IPS DF 6.9 (cell line): ENCODE measurements around the gene ASIP.
"Not testable (repeated sequence)": the region's sequence is repeated elsewhere in the genome, so short reads cannot be mapped to it uniquely, and the experiment has no call there.

Experiments used
- DNase-seq: peaks from one replicate; pipeline ENCODE4 v3.0.0-alpha.2; 2013; ENCODE audit warnings: low read depth, low spot score
- H3K27ac ChIP-seq: one replicate; pipeline ENCODE4 v1.5.1; 2013; ENCODE audit warnings: low read length, control low read depth
- H3K27me3 ChIP-seq: 2 replicates; pipeline ENCODE4 v1.6.1; 2013; ENCODE audit warnings: mild to moderate bottlenecking, low read length; ENCODE audit not compliant: control insufficient read depth, insufficient read depth
- H3K36me3 ChIP-seq: 2 replicates; pipeline ENCODE4 v1.6.1; 2013; ENCODE audit warnings: low read length; ENCODE audit not compliant: control insufficient read depth, insufficient read depth
- H3K4me1 ChIP-seq: 2 replicates; pipeline ENCODE4 v1.6.1; 2013; ENCODE audit warnings: low read length; ENCODE audit not compliant: control insufficient read depth, insufficient read depth
- H3K4me3 ChIP-seq: 2 replicates; pipeline ENCODE4 v1.5.1; 2013; ENCODE audit warnings: mild to moderate bottlenecking, low read length
- H3K9me3 ChIP-seq: 2 replicates; pipeline ENCODE4 v1.6.1; 2013; ENCODE audit warnings: low read length, inconsistent platforms; ENCODE audit not compliant: control insufficient read depth, insufficient read depth
- WGBS: extraction: QIAGEN DNeasy Blood & Tissue Kit; methylation state at CpG from one replicate; pipeline ENCODE4 v1.1.7; 2013; ENCODE audit warnings: mixed read lengths, missing lambda C conversion rate; ENCODE audit not compliant: insufficient read length, insufficient coverage; 5-methylcytosine and 5-hydroxymethylcytosine counted together

ASIP gene, protein sequence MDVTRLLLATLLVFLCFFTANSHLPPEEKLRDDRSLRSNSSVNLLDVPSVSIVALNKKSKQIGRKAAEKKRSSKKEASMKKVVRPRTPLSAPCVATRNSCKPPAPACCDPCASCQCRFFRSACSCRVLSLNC

DNA sequence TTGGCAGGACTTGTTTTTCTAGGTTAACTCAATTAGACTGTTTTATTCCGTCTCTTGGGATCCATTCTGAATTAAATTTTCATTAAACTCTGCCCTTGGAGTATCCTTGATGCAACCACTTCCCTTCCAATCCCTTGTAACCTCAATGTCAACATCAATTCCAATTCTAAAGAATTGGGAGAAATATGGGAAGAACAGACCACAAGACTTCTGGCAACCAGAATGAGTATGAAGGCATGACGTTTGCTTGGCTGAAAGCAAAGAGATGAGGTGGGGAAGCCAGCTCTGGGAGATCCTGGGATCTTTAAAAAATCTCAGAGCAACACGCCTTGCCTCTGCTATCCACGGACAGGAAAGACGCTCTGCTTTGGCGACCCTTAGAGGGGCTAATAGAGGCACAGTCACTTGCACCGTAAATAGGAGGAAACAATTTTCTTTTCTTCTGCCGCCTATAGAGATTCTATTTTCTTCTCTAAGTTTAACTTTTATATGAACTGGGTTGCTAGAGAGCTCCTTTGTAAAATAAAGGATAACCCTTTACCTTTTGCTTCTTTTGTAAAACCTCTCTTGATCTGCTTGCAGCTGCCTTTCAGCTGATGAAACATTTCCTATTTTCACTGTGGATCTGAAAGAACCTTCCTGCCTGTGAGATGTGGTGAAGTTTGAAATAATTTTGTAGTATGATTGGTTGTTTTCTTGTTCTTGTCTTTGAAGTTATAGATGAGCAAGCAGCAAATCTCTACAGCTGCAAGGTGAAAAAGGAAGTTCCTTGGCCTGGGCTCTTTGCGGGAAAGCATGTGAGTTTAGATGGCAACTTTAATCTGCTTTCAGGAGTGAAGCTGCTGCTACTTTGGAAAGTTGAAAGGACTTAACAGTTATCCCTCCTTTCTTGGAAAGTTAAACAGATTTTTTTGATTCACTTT, at the start of gene ASIP:
TSS of gene ASIP (plus strand) at position 731 of the 923 bp plus-strand sequence. CDS start 18,952 bp downstream, outside the sequence.
- WGBS, result no CpG with 5 or more reads among the region's 9 CpGs
- no peak for DNase-seq
- Histone ChIP-seq H3K27ac (no peak within 1 kb of the TSS), H3K4me1 (no peaks in the 10 kb centered on the region), H3K27me3 (no peaks in the 10 kb centered on the region), H3K4me3 (no peak within 1 kb of the TSS), H3K9me3 (no peaks in the 10 kb centered on the region), H3K36me3 (no peaks in the 10 kb centered on the region)

DNA sequence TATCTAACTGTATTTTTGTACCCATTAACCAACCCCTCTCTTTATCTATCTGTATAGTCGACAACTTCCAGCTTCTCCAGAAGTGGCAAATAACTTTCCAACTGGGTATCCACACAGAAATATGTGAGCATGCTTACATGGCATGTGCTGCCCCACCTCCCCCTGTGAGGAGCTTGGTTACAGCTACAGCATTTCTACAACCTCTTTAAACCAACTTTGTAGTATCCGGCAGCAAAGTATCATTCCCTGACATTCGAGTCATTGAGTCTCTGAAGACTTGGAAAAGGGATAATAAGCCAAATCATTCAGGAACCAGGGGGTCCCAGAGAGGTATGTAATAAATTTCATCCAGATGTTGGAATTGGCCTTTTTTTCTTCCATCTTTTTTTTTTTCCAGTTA, 48.2 kb upstream of the ASIP start:
- Histone ChIP-seq H3K4me1 (peaks cover 2% of the 10 kb centered on the region; the same call in 1 of the 2 replicates), H3K9me3 (no peaks in the 10 kb centered on the region), H3K27ac (no peak overlapping the region), H3K36me3 (no peaks in the 10 kb centered on the region), H3K27me3 (no peaks in the 10 kb centered on the region; the same call in 1 of the 2 replicates), H3K4me3 (no peak overlapping the region)
- DNase-seq, result no peak
- WGBS, result no CpG with 5 or more reads among the region's 3 CpGs

DNA sequence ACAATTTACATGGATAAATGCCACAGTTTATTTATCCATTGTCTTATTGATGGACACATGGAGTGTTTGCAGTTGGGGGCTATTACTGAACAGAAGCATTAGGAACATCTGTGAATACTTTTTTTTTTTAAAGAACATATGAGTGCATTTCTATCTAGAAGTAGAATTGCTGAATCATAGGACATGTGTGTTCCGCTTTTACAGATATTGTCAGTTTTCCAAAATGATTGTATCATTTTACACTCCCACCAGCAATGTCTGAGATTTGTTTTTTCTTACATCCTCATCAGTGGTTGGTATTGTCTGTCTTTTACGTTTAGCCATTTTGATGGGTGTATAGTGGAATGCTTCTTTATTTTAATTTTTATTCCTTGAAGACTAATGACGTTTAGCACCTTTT, 42.0 kb upstream of the ASIP start:
- H3K27ac ChIP-seq, result no peak overlapping the region
- WGBS, result no CpG with 5 or more reads among the region's 3 CpGs
- DNase-seq, result no peak

DNA sequence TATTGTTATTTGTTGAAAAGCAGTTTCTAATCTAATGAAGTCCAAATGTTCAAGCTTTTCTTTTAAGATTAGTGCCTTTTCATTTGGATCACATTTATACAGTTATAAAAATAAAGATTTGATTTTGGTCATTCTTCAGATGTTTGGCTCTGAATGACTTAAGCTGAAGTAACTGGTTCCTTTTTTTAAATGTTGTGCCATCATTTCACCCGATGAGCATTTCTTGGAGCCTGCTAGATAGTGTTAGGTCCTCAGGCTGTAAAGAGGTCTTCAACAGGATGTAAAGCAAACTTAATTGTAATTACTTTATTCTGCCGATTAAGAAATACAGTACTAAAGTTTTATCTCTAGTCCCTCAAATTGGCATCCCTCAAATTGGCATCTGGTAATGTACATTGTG, 41.2 kb upstream of the ASIP start:
- H3K4me3 ChIP-seq, result no peak overlapping the region
- WGBS, result no CpG with 5 or more reads among the region's 2 CpGs
- H3K27ac ChIP-seq, result no peak overlapping the region
- no peaks in the 10 kb centered on the region for H3K4me1 ChIP-seq
- DNase-seq, result no peak
- H3K36me3 ChIP-seq, result no peaks in the 10 kb centered on the region
- no peaks in the 10 kb centered on the region for H3K9me3 ChIP-seq
- no peaks in the 10 kb centered on the region for H3K27me3 ChIP-seq

More for the DNA sequence above, 42.0 kb upstream of the ASIP start:
- Histone ChIP-seq H3K36me3 (no peaks in the 10 kb centered on the region), H3K9me3 (no peaks in the 10 kb centered on the region), H3K4me1 (no peaks in the 10 kb centered on the region), H3K27me3 (no peaks in the 10 kb centered on the region), H3K4me3 (no peak overlapping the region)

DNA sequence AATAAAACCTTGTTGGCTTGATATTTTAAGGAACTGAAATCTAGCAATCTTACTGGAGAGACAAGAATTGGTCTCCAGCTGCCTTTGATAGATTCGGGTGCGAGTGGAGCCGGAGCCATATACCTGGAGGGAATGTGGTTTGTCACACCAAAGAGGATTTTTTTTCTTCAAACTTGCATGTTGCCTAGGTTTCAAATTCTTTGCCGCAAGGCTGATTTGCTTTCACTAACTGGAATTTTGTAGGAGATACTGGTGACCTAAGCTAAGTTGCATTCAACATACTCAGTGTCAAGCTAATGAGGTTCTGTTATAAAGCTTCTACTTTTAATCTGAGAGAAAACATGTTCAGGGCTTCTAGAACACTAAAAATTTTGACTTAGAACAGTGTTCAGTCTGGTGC, 39.7 kb upstream of the ASIP start:
- Histone ChIP-seq H3K9me3 (no peaks in the 10 kb centered on the region), H3K4me1 (no peaks in the 10 kb centered on the region), H3K27ac (no peak overlapping the region), H3K27me3 (no peaks in the 10 kb centered on the region), H3K36me3 (no peaks in the 10 kb centered on the region), H3K4me3 (no peak overlapping the region)
- no CpG with 5 or more reads among the region's 4 CpGs for WGBS
- DNase-seq, result no peak

DNA sequence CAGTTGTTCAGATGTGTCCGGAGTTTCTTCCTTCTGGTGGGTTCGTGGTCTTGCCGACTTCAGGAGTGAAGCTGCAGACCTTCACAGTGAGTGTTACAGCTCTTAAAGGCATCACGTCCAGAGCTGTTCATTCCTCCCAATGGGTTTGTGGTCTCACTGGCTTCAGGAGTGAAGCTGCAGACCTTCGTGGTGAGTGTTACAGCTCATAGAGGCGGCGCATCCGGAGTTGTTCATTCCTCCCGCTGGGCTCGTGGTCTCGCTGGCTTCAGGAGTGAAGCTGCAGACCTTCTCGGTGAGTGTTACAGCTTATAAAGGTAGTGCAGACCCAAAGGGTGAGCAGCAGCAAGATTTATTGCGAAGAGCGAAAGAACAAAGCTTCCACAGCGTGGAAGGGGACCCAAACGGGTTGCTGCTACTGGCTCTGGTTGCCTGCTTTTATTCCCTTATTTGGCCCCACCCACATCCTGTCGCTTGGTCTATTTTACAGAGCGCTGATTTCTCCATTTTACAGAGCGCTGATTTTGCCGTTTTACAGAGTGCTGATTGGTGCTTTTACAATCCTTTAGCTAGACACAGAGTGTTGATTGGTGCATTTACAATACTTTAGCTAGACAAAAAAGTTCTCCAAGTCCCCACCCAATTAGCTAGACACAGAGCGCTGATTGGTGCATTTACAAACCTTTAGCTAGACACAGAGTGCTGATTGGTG, 35.9 kb upstream of the ASIP start:
- H3K9me3 ChIP-seq, H3K27me3 ChIP-seq, DNase-seq, H3K36me3 ChIP-seq, H3K4me3 ChIP-seq, H3K4me1 ChIP-seq, H3K27ac ChIP-seq: not testable (repeated sequence)
- no CpG with 5 or more reads among the region's 21 CpGs for WGBS

DNA sequence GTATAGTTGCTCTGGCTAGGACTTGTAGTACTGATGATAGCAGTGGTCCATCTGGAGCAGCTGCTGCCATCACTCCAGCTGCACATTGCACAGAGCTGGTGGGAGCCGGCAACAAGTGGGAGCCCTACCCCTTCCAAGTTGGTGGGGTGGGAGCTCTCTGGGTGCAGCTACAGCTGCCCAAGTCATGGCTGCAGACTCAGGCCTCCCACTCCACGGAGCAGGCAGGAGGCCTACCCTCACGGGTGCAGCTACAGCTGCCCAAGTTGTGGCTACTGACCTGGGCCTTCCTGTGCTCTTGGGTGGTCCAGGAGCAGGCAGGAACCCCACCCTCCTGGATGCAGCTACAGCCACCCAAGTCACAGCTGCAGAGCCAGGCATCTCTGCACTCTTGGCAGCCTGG, 32.1 kb upstream of the ASIP start:
- WGBS, result no CpG with 5 or more reads among the region's 3 CpGs

GRCh38 chr20:34210271-34210670, 31.0 kb upstream of the ASIP start:
- Histone ChIP-seq H3K9me3 (no peaks in the 10 kb centered on the region), H3K4me3 (no peak overlapping the region), H3K27me3 (no peaks in the 10 kb centered on the region), H3K36me3 (no peaks in the 10 kb centered on the region), H3K4me1 (no peaks in the 10 kb centered on the region), H3K27ac (no peak overlapping the region)
- DNase-seq, result no peak
- no CpG with 5 or more reads among the region's 4 CpGs for WGBS

More for the DNA sequence above, 32.1 kb upstream of the ASIP start:
- Histone ChIP-seq H3K4me1 (no peaks in the 10 kb centered on the region), H3K9me3 (no peaks in the 10 kb centered on the region), H3K4me3 (no peak overlapping the region), H3K27me3 (no peaks in the 10 kb centered on the region), H3K36me3 (no peaks in the 10 kb centered on the region), H3K27ac (no peak overlapping the region)
- DNase-seq, result no peak

DNA sequence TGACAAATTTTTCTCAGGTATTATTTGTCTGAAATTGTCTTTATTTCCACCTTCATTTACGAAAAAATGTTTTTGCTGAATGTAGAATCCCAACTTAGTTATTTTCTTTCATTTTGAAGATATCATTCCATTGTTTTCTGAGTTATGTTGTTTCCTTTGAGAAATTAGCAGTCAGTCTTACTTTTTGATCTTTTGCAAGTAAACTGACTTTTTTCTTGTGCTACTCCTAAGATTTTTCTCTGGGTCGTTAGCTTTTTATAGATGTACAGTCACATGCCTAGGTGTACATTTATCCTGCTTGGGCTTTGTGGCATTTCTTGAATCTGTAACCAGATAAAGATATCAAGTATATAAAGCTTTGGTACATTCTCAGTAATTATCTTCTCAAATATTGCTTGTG, 29.6 kb upstream of the ASIP start:
- H3K27ac ChIP-seq, result no peak overlapping the region
- WGBS, result no CpG with 5 or more reads among the region's 2 CpGs
- H3K27me3 ChIP-seq, result no peaks in the 10 kb centered on the region
- DNase-seq, result no peak
- no peak overlapping the region for H3K4me3 ChIP-seq
- H3K36me3 ChIP-seq, result no peaks in the 10 kb centered on the region
- H3K4me1 ChIP-seq, result no peaks in the 10 kb centered on the region
- H3K9me3 ChIP-seq, result no peaks in the 10 kb centered on the region

GRCh38 chr20:34213213-34213612, 28.0 kb upstream of the ASIP start:
- Histone ChIP-seq H3K4me1 (no peaks in the 10 kb centered on the region), H3K27ac (no peak overlapping the region), H3K36me3 (no peaks in the 10 kb centered on the region), H3K9me3 (no peaks in the 10 kb centered on the region), H3K27me3 (no peaks in the 10 kb centered on the region), H3K4me3 (no peak overlapping the region)
- WGBS, result no CpG with 5 or more reads among the region's 2 CpGs
- no peak for DNase-seq
